ENCODE measurements around the gene CNTNAP2.

GRCh38 chr7:148035950-148036349, 1919.3 kb downstream of the CNTNAP2 start:
- TF ChIP-seq CTCF (IDR thresholded peaks at IDR 0.05), result no peak
- TF ChIP-seq POLR2AphosphoS5 (IDR thresholded peaks at IDR 0.05), result no peak
- no peak for TF ChIP-seq POLR2A (IDR thresholded peaks at IDR 0.05)
- TF ChIP-seq EP300 (IDR thresholded peaks at IDR 0.05), result no peak

All from suprapubic skin (tissue), 4 donors.